Muscle of leg (tissue), 11 donors: Measurements from ENCODE around the gene PRRG4. TPM values are rescaled to one million over a fixed set of nuclear protein-coding genes. Genes with fewer than 3 reads are reported as not detected.
A peak's percentile ranks its signal among the peaks of the same experiment; 100 is the strongest.

Source experiments
- DNase-seq: peaks from one replicate; pipeline ENCODE4 v3.0.0; 2013
- H3K27ac ChIP-seq: one replicate; pipeline ENCODE4 v1.5.1; 2013; ENCODE audit warnings: mild to moderate bottlenecking, low read length, control low read depth
- H3K27me3 ChIP-seq: one replicate; pipeline ENCODE4 v1.6.1; 2013; ENCODE audit warnings: low read length; ENCODE audit not compliant: control insufficient read depth, insufficient read depth
- H3K36me3 ChIP-seq: one replicate; pipeline ENCODE4 v1.6.1; 2013; ENCODE audit warnings: low read length; ENCODE audit not compliant: control insufficient read depth, insufficient read depth
- H3K4me1 ChIP-seq: one replicate; pipeline ENCODE4 v1.6.1; 2013; ENCODE audit warnings: low read length; ENCODE audit not compliant: control insufficient read depth, insufficient read depth
- H3K4me3 ChIP-seq: one replicate; pipeline ENCODE4 v1.5.1; 2013; ENCODE audit warnings: low read length, control low read depth
- H3K9me3 ChIP-seq: replicated peaks from 2 replicates; pipeline ENCODE4 v1.6.1; 2013; ENCODE audit warnings: low read depth, low read length; ENCODE audit not compliant: control insufficient read depth
- WGBS: methylation state at CpG from one replicate; pipeline ENCODE4 v1.1.5; 2013; ENCODE audit warnings: missing lambda C conversion rate; ENCODE audit not compliant: insufficient coverage; 5-methylcytosine and 5-hydroxymethylcytosine counted together
- polyA plus RNA-seq, 8 donors: library from polyadenylated mRNA; unstranded; fragments of 120-200 nt; gene quantifications; one replicate each; pipeline versions ENCODE4 v1.2.1 to v1.2.3, GENCODE V29; 2013; ENCODE audit warnings: inconsistent platforms in 1 of 8, low replicate concordance in 1 of 8; ENCODE audit not compliant: insufficient read length in 8 of 8, insufficient read depth in 1 of 8
- total RNA-seq: library from RNA; stranded (reverse); fragments of 120-200 nt; gene quantifications from one replicate; pipeline ENCODE4 v1.2.4, GENCODE V29; 2013

Gene PRRG4
- total and polyA plus RNA-seq, 9 donors = 0.08 to 3.0 (median 0.20) TPM

GRCh38 chr11:32892355-32893092, 62.8 kb downstream of the PRRG4 start, which contains the start of gene QSER1:
TSS of gene QSER1 (plus strand) at chr11:32892811. CDS start at chr11:32893126, 315 bp downstream.
- peak within 1 kb of the TSS; percentile 94 for H3K27ac ChIP-seq
- H3K9me3 ChIP-seq = no peaks in the 10 kb centered on the region
- peak; percentile 91 for DNase-seq
- WGBS = under 1% methylated on average over 79 of the region's 91 CpGs
- H3K4me3 ChIP-seq = peak within 1 kb of the TSS; percentile 80
- peaks cover 8% of the 10 kb centered on the region for H3K4me1 ChIP-seq
- no peaks in the 10 kb centered on the region for H3K36me3 ChIP-seq
- no peaks in the 10 kb centered on the region for H3K27me3 ChIP-seq

- no peak for DNase-seq
- H3K4me3 ChIP-seq = peak overlapping the region; percentile 80
- WGBS = under 1% methylated on average over 28 of the region's 32 CpGs
Measured at GRCh38 chr11:32893093-32893342, 63.3 kb downstream of the PRRG4 start.

GRCh38 chr11:32893343-32894148, 63.8 kb downstream of the PRRG4 start:
- H3K4me3 ChIP-seq = peak overlapping the region; percentile 80
- peak; percentile 82 for DNase-seq
- H3K27ac ChIP-seq = peak overlapping the region; percentile 94
- H3K4me1 ChIP-seq = peaks cover 8% of the 10 kb centered on the region
- H3K9me3 ChIP-seq = no peaks in the 10 kb centered on the region
- no peaks in the 10 kb centered on the region for H3K27me3 ChIP-seq
- H3K36me3 ChIP-seq = no peaks in the 10 kb centered on the region
- 1% methylated on average over 53 of the region's 66 CpGs for WGBS

More at GRCh38 chr11:32893093-32893342, 63.3 kb downstream of the PRRG4 start:
- Histone ChIP-seq H3K27me3 (no peaks in the 10 kb centered on the region), H3K27ac (peak overlapping the region; percentile 94), H3K9me3 (no peaks in the 10 kb centered on the region), H3K4me1 (peaks cover 8% of the 10 kb centered on the region), H3K36me3 (no peaks in the 10 kb centered on the region)

GRCh38 chr11:32894149-32894827, 64.6 kb downstream of the PRRG4 start:
- Histone ChIP-seq H3K4me1 (peaks cover 8% of the 10 kb centered on the region), H3K9me3 (no peaks in the 10 kb centered on the region), H3K27me3 (no peaks in the 10 kb centered on the region), H3K36me3 (no peaks in the 10 kb centered on the region), H3K27ac (peak overlapping the region; percentile 94), H3K4me3 (peak overlapping the region; percentile 80)
- peak; percentile 82 for DNase-seq
- 0% methylated on average over 5 of the region's 14 CpGs for whole genome bisulfite sequencing

GRCh38 chr11:32894921-32895320, 65.2 kb downstream of the PRRG4 start:
- no CpG with 5 or more reads among the region's 3 CpGs for WGBS

GRCh38 chr11:32895471-32895870, 65.7 kb downstream of the PRRG4 start:
- DNase-seq = no peak
- Histone ChIP-seq H3K27me3 (no peaks in the 10 kb centered on the region), H3K36me3 (peaks cover 2% of the 10 kb centered on the region), H3K4me3 (no peak overlapping the region), H3K27ac (peak overlapping the region; percentile 6), H3K4me1 (peaks cover 8% of the 10 kb centered on the region), H3K9me3 (no peaks in the 10 kb centered on the region)
- no CpG with 5 or more reads among the region's 1 CpG for whole genome bisulfite sequencing

More at GRCh38 chr11:32894921-32895320, 65.2 kb downstream of the PRRG4 start:
- Histone ChIP-seq H3K36me3 (peaks cover 1% of the 10 kb centered on the region), H3K27me3 (no peaks in the 10 kb centered on the region), H3K9me3 (no peaks in the 10 kb centered on the region), H3K27ac (peak overlapping the region; percentile 94), H3K4me3 (peak overlapping the region; percentile 80), H3K4me1 (peaks cover 8% of the 10 kb centered on the region)
- DNase-seq = peak; percentile 7

- H3K9me3 ChIP-seq = no peaks in the 10 kb centered on the region
- no peak overlapping the region for H3K27ac ChIP-seq
- 88% methylated on average over 1 of the region's 1 CpG for WGBS
- peaks cover 5% of the 10 kb centered on the region for H3K4me1 ChIP-seq
- no peak overlapping the region for H3K4me3 ChIP-seq
- no peak for DNase-seq
- H3K36me3 ChIP-seq = peaks cover 2% of the 10 kb centered on the region
- H3K27me3 ChIP-seq = no peaks in the 10 kb centered on the region
Measured at GRCh38 chr11:32897103-32897502, 67.4 kb downstream of the PRRG4 start.

- H3K27me3 ChIP-seq = no peaks in the 10 kb centered on the region
- H3K9me3 ChIP-seq = no peaks in the 10 kb centered on the region
- H3K4me1 ChIP-seq = peaks cover 2% of the 10 kb centered on the region
- peak; percentile 10 for DNase-seq
- H3K36me3 ChIP-seq = peaks cover 2% of the 10 kb centered on the region
- no peak overlapping the region for H3K4me3 ChIP-seq
- H3K27ac ChIP-seq = no peak overlapping the region
Measured at GRCh38 chr11:32899438-32899837, 69.7 kb downstream of the PRRG4 start.

- no peak overlapping the region for H3K4me3 ChIP-seq
- H3K27me3 ChIP-seq = no peaks in the 10 kb centered on the region
- H3K27ac ChIP-seq = no peak overlapping the region
- 81% methylated on average over 3 of the region's 4 CpGs for WGBS
- peak; percentile 36 for DNase-seq
- no peaks in the 10 kb centered on the region for H3K4me1 ChIP-seq
- H3K9me3 ChIP-seq = no peaks in the 10 kb centered on the region
- H3K36me3 ChIP-seq = peaks cover 2% of the 10 kb centered on the region
Measured at GRCh38 chr11:32902089-32902665, 72.5 kb downstream of the PRRG4 start.
